Mucosa of gallbladder (tissue), 1 donor: Measurements from ENCODE around the gene PRKCB. TPM values are rescaled to one million over a fixed set of nuclear protein-coding genes. Genes with fewer than 3 reads are reported as not detected.
"Not testable (repeated sequence)": the region's sequence is repeated elsewhere in the genome, so short reads cannot be mapped to it uniquely, and the experiment has no call there.

Experiments used
- DNase-seq: peaks from one replicate; pipeline ENCODE4 v3.0.0-alpha.2; 2020; ENCODE audit warnings: low spot score
- total RNA-seq: library from RNA; stranded (reverse); gene quantifications from one replicate; pipeline ENCODE4 v1.2.1, GENCODE V29; 2021
- donor health status: DM: no; HTN: no; CAD: no.

The PRKCB gene
- total RNA-seq, 1 donor from 2014 or later = 9.6 TPM

DNA sequence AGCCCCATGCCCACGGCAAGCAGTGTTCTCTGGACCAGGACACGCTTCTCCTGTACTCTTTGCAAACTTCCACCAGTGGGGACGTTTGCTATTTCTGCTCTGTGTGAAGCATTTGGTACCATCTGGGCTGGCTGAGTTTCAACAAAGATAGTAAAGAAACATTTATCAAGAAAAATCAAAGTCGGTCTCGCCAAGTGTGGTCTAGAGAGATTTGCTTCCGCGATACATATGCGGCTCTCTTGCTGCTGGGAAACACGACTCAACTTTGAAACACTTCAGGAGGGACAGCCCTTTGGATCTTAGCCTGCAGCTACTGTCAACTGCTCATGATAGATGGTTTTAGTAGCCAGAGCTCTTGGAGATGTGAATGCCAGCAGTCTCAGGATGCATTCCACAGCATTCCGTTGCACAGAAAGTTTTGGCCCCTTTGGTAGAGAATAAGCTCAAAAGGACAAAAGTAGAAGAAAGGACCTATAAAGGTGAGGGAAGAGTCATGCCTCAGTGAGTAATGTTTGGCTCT, 252.2 kb downstream of the PRKCB start:
- no peak for DNase-seq

DNA sequence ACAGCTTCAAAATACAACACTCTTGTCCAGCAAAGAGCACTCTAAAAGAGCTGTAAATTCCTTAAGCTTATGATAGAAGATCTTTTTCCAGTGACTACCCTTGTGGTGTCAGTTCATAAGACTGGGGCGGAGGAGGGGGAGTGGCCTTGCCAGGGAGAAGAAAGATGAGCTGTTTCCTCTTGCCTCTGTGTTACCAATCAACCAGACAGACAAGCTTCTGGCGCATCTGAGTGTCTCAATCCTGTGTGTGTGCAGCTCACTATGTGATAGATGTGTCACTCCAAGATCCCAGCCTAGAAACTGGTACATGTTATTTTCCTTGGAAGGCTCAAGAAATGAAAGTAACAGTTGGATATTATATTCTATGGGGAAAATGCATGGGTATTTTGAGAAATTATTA, 253.0 kb downstream of the PRKCB start:
- no peak for DNase-seq

DNA sequence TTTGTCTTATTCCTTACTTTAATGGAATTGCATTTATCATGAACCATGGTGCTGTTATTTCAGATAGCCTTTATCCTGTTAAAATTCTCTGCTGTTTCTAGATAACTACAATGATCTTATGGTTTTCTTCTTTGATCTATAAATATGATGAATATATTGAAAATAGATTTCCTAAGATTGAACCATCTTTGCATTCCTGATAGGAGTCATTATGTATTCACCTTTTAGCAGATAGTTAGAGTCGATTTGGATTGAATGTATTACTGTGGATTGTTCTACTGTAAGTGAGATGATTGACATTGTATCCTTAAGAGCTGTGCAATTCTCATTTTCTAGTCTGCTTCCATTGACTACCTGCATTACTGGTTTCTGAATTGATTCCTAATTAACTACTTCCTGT, 255.3 kb downstream of the PRKCB start:
- no peak for DNase-seq

DNA sequence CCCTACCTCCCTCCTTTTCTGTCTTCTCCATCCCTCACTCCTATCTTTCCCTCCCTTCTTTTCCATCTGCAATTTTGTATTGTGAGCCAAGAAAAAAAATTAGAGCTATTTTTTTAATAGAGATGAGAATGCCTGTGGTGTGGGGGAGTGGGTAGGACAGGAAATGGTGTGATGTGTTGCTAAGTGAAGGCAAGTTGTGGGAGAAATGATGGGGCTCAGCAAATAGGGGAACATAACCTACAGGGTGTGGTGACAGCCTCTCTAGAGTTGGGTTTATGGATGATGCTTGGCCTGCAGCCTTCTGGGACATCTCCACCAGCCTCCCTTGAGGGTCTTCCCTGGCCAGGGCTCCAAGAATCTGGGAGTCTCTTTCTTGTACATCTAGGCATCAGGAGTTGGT, 257.3 kb downstream of the PRKCB start:
- DNase-seq = no peak

DNA sequence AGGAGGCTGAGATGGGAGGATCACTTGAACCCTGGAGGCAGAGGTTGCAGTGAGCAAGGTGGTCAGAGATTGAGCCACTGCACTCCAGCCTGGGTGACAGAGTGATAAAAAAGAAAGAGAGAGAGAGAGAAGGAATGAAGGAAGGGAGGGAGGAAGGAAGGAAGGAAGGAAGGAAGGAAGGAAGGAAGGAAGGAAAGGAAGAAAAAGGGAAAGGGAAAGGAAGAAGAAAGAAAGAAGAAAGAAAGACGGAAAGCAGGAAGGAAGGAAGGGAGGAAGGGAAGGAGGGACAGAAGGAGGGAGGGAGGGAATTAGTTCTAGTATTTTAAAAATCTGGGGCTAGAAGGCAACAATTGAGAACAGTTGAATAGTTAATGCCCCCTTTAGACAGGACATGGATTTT, 258.9 kb downstream of the PRKCB start:
- DNase-seq = no peak

DNA sequence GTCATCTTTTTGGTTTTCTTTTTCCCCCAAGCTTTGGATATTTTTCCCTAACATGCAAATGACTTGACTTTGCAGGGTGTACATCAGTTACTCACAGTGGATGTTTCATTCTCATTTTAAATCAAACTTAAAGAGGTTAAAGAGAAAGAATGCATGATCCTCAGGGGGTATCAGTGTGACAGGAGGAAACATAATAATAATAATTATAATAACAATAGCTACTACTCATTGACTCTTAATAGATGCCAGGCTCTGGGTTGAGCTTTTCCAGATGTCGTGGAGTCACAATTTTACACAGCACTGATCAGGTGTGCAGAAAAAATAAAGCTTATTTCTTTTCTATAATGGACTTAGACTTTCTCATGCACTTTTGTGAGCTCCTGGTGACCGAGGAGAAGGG, 263.1 kb downstream of the PRKCB start:
- no peak for DNase-seq

DNA sequence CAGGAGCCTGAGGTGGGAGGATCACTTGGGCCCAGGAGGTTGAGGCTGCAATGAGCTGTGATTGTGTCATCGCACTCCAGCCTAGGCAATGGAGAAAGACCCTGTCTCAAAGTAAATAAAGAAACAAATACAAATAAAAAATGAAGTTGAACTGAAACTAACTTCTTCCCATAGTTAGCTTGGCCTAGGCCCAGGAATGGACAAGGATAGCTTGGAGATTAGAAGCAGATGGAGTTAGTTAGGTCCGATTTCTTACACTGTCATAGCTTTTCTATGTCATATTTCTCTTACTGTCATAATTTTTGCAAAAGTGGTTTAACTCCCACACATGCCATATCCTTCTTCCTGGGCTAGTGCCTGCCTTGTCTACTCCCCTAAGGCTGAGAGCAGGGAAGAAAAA, 265.6 kb downstream of the PRKCB start:
- DNase-seq = no peak

DNA sequence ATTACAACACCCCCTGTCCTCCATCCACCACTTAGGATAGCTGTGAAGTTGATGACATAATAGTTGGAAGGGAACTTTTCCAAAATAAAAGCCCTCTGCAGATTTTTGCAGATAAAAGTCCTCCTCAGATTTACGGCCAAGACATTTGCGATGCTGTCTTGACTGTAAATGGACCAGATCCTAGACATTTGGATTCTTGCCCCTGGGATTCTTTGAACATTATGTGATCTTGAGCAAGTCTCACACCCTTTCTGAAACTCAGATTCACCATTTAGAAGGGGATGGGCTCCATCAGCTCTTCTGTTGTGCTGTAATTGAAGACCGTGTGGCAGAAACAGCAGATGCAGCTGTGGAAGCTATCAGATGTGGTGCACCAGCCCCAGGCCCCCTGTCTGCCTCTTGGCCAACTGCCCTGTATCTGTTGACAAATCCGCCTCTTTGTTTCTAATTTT, 266.5 kb downstream of the PRKCB start:
- DNase-seq = no peak

DNA sequence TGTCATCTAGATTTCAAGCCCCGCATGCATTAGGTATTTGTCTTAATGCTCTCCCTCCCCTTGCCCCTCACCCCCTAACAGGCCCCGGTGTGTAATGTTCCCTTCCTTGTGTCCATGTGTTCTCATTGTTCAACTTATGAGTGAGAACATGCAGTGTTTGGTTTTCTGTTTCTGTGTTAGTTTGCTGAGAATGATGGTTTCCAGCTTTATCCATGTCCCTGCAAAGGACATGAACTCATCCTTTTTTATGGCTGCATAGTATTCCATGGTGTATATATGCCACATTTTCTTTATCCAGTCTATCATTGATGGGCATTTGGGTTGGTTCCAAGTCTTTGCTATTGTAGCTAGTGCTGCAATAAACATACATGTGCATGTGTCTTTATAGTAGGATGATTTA, 269.7 kb downstream of the PRKCB start:
- DNase-seq = not testable (repeated sequence)

DNA sequence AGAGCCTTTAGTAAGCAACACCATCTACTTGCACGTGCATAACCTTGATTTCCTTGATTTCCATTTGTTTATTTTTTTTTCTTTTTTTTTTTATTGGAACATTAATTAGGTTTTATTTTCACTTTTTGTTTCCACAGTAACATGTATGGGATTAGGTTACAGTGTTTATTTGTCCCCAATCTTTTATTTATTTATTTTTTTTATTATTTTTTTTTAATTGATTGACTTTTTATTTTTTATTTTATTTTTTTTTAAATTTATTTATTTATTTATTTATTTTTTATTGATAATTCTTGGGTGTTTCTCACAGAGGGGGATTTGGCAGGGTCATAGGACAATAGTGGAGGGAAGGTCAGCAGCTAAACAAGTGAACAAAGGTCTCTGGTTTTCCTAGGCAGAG, 272.3 kb downstream of the PRKCB start:
- not testable (repeated sequence) for DNase-seq

DNA sequence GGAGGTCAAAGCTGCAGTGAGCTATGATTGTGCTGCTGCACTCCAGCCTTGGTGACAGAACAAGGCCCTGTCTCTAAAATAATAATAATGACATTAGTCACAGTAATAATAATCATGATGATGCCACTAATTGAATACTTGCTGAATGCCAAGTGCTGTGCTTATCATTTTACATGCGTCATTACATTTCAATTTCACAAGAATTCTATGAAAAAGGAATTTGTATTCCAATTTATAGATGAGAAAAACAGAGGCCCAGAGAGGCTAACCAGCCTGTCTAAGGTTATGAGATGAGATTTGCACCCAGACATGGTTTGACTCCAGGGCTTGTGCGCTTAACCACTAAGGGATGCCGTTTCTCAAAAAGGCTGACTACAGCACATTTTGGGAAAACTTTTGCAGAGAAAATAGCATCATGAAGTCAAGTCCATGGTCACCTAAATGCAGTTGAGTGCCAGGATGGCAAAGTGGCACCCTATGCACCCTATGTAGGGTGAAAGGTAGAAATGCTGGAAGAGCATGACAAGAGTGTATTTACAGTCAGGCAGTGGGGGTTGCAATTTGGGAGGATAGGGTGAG, 276.0 kb downstream of the PRKCB start:
- no peak for DNase-seq

DNA sequence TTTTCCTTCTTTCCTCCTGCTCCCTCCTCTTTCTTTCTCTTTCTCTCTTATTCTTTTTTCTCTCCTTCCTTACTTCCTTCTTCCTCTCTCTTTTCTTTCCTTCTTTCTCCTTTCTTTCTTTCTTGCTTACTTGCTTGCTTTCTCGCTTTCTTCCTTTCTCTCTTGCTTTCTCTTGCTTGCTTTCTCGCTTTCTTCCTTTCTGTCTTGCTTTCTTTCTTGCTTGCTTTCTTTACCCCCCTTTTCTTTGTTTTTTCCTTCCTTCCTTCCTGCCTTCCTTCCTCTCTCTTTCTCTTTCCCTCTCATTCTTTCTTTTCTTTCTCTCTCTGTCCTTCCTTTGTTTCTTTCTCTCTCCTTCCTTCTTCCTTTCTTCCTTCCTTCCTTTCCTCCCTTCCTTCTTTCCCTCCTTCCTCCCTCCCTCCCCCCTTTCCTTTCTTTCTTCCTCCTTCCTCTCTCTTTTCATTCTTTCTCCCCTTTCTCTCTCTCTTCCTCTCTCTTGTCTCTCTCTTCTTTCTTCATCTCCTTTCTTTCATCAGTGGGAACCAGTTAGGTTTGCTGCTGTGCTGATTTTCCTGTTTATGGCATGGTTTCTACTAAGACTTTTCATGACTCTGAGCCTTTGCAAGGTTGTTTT, 277.4 kb downstream of the PRKCB start:
- DNase-seq = no peak

DNA sequence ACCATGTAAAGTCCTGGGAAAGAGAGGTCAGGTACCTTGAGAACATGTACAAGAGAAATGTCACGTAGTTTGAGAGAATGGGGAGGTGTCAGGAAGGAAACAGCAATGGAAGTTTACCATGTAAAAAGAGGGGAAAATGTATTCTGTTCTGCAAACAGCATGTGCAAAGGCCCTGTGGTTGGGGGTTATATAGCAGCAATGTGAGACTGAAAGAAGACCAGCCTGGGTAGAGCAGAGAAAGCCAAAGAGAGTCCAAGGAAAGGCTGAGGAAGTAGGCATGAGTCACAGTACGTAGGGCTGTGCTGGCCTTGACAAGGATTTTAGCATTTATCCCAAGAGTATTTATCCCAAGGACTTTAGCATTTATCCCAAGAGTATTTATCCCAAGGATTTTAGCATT, 279.1 kb downstream of the PRKCB start:
- DNase-seq = no peak

DNA sequence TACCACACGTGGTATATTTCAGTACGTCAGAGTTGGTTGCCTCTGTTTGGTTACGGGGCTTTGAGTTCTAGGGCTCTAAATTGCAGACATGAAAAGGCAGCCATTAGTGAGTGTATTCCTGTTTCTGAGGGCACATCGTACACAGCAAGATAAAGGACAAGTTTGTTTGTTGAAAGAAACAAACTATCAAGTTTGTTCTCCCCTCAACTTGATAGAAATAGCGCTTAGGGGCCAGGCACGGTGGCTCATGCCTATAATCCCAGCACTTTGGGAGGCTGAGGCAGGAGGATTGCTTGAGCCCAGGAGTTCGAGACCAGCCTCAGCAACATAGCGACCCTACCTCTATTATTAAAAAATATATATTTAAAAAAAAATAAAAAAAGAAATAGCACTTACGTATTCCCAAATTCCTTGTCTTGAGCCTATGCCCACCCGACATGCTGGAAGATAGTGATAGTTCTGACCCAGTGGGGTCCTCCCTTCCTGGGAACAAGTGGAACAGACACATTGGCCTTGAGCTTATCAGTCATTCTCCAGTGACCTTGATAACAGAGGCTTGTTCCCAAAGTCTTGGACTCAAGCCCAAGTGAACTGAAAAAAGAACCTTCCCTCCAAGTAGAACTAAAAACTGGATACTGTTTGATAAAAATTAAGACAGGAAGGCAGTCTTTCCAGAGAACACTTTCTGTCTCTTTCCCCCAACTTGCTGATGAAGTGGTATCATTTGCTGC, 280.4 kb downstream of the PRKCB start:
- no peak for DNase-seq

DNA sequence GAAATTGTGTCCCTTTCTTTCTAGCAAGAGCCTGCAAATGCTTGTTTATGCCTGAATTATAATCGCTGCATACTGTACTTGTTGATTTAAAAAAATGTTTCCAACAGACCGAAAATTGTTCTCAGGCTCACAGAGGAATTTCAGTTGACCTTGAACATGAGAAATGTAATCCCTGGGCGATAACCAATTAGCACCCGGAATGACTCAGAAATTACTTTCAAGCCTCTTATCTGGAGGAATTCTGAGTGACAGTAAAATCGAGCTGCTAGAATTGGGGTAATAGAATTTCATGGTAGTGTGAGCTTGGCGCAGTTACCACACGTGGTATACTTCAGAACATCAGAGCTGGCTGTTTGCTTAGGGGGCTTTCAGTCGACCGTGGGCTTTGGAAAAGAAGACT, 281.2 kb downstream of the PRKCB start:
- DNase-seq = no peak

DNA sequence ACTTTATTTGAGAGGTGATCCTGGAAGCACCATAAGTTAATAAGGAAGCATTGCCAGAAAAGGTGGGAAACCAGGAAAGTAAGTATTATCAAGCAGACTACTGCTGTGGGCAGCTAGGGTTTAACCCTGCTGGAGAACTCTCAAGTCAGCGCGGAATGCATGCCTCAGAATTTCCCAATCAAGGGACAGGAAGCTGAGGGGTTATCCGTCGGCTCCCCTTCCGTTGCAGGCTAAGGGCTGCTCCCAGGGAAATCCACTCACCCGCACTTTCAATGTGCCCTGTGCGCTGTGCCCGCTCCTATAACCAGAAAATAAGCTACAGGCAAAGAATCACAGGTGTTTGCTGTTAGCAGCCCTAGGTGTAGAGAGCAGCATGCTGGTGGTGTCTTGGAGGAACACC, 281.9 kb downstream of the PRKCB start:
- DNase-seq = no peak

DNA sequence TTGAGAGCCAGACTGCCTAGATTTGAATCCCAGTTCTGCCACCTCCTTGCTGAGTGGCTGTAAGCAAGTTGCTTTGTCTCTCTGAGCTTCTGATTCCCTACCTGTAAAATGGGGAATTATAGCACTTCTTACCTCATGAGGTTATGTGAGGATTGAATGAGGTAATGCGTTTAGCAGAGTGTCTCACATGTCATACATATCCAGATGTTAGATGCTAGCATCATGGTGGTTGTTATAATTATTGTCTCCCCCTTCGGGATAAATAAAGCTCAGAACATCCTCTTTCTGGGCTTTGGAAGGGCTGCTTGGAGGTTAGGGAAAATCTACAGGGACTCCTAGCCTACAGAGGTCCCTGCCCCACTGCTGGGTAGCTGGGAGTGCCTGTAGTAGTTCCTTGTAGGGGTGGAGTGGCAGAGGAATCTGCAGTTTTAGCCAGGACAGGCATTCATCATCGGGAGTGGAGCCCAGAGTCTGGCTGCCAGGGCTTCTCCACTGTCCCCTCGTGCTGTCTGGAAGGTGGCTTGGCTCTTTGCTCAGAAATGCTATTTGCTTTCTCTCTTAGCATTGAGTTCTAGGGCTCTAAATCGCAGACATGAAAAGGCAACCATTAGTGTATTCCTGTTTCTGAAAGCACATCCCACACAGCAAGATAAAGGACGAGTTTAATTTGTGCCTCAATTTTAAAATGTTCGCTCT, 282.5 kb downstream of the PRKCB start:
- DNase-seq = no peak

DNA sequence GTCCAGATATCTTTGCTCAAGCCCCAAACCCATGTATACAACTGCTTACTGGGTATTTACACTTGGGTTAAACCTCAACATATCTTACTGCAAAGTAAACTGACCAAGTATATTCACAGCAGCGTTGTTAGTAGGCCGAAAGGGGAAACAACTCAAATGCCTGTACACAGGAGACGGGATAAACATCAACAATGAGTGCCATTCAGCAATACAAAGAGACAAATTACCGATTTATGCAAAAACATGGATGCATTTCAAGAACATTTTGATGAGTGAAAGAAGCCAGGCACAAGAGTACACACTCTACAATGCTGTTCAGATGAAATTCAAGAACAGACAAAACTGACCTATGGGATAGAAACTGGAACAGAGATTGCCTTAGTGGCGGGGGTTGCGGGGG, 284.0 kb downstream of the PRKCB start:
- no peak for DNase-seq

DNA sequence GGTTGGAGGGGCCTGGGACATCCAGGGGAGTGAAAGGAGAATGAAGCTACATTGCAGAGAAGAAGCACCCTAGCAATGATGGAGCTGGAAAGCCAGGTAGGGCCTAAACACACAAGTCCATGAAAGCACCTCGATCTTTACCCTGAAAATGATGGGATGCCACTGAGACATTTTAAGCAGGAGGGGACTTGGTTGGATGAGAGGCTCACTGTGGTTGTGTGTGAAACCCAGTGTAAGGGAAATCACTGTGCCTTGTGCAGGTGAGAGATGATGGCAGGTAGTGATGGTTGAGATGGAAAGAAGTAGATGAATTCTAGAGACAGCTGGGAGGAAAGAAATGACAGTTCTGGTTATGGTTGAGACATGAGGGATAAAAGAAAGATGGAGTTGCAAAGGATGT, 287.5 kb downstream of the PRKCB start:
- no peak for DNase-seq

DNA sequence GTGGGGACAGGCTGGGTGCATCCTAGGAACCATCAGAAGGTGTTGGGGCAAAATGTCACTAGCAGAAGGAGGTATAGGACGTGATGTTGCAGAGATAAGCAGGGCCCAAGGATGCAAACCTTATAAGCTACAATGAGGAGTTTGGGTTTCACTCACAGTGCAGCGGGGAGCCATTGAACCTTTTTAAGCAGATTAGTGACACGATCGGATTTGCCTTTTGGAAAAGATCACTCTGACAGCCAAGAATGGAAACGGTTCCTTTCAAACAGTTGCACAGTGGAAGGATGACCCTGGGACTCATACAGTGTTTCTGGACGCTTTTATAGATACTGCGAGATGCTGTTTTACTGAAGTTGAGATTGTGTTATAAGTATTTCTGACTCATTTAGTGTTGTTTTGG, 288.5 kb downstream of the PRKCB start:
- DNase-seq = no peak

DNA sequence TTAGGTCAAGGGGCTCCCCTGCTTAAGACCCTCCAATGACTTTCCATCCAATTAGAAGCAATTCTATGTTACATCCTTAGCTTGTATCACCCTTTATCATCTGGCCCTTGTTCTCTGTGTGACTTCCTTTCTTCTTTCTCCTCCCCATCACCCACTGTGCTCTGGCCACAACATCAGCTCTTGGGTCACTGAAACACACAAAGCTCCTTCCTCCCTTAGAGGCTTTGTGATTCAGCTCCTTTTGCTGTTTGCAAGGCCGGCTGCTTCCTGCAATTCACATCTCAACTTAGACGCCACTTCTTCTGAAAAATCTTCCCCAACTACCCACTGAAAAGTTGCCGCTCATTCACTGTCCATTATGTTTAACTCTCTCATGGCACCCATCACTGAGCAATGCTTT, 289.4 kb downstream of the PRKCB start:
- DNase-seq = no peak

DNA sequence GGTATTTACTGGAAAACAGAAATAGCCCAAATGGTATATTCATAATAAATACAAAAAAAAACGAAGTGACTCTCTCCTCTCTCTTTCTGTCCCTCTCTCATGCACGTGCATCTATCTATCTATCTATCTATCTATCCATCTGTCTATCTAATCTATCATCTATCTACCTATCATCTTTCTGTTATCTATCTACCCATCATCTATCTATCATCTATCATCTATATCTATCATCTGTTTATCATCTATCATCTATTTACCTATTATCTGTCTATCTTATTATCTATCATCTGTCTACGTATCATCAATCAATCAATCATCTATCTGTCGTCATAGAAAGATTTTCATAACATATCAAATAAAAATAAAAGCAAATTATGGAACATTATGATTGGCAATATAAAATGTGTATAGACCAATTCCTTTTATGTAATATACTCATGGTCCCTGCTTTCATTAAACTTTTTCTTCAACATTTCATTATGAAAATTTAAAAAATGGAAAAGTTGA, 293.7 kb downstream of the PRKCB start:
- DNase-seq = no peak
